Measurements from ENCODE around the gene CD2.

Gene CD2

DNA sequence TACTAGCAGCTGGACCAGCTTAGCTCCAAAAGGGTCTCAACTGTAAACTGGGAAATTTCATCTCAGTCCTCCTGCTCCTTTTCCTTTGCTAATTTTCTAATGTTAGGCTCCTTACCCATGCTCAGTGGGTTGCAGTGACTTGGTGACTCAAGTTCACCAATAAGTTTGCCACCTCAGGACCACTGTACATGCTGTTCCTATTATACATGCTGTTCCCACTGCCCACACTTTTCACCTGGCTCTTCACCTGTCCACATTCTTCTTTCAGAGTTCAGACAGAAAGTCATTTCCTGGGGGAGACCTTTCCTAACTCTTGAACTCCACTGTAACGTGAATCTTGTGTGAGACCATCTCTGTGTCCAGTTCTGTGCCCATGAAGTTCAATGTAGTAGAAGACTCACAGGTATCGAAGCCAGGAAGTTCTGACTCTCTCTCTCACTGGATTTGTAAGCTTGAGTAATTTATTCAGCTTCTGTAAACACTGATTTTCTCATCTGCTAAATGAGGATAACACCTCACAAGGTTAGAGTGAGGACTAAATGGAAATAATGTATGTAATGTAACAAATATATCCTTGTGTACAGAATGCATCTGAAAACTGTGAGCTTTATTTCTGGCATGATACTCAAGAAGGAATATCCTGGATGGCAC, 17.9 kb downstream of the CD2 start:
- DNase-seq (ENCODE audit: low read depth in 2 of 2, low spot score in 1 of 2) = no peak

DNA sequence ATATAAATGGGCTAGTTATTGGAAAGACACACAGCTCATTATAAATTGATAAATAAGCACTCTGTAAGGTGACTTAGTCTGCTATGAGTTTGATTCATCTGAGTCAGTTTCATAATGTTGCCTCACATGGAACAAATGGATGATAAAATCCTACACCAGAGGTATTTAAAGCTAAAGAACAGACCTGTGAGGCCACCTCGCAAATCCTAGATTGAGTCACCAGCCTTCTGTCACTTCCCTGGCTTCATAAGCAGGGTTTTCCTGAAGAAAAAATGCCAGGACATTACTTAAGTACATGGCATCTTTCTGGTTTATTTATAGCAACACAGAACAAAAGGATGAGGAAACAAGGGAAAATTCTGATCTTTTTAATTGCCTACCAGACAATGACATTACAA, 18.4 kb downstream of the CD2 start:
- no peak for DNase-seq (ENCODE audit: low read depth in 2 of 2, low spot score in 1 of 2)

DNA sequence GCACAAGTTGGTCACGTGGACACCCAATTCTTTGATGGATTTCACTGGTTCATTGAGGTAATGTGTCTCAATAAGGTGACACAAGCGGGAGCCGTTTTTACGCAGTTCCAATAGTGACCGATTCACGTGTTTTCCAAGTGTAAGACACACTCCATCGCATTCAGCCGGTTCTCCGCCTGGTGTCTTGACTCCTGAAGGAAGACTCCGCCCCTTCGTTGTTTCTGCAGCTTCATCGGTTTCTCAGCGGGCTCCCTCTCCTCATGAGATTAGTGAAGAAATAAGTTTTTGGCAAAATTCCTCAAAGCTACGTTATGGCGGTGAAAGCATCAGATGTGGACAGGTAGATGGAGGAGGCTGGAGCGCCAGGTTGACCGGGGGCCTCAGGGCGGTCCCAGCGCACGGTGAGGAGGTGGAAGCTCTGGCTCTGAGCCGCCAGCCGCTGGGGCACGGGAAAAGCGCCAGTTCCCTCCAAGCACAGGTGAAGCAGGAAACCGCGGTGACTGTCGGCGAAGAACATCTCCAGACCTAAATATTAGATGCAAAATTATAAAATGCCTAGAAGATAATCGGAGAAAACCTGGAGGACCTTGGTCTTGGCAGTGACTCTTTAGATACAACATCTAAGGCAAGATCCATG, 21.0 kb downstream of the CD2 start:
- no peak for DNase-seq (ENCODE audit: low read depth in 2 of 2, low spot score in 1 of 2)

DNA sequence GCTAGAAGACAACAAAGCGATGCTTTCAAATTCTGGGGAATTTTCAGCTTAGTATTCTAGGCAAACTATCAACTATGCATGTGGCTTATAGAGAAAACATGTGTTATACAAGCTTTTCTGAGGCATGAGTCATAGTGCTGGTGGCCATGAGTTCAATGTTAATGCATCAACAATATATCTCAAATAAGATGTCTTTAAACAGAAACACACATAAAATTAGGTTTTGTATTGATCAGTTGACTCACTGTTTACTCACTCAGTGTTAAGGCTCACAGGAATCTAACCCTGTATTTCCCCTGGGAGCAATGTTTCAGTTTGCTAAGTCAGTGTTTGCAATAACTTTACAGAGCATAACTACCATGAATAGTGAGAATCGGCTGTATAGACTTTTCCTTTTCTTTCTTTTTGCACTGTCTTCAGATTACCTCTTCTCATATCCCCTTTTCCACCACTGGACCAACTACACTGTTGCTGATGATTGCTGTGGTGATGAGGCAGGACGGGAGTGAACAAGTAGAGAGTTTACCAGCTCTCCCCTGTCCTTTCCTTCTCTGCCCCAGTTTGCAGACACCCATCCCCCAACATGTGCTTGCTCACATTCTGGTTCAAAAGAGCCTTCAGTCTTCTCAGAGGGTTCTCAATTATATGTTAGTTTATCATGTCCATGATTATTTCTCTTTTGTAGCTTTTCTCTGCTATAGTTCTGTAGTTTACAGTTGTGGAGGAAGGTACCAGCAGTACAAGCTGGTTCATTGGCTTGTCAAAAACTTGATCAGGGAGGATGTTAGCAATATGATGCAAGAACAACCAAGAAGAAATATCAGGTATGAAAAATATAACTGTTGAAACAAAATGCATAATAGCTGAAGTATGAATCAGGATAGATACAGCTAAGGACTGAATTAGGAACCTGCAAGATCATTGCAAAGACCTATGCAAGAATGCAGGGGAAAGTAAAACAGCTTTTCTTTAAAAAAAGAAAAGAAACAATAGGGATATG, 23.9 kb downstream of the CD2 start:
- DNase-seq (ENCODE audit: low read depth in 2 of 2, low spot score in 1 of 2) = no peak

DNA sequence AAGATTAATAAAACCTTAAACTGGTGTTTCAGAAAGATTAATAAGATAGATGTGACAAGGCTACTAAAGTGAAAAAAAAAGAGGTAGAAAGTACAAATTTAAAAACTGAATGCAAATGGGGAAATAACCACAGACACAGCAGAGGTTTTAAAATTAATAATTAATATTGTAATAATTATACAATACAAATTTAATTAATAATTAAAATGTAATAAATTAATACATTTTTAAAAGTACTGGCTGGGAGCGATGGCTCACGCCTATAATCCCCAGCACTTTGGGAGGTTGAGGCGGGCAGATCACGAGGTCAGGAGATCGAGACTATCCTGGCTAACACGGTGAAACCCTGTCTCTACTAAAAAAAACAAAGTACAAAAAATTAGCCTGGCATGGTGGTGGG, 26.8 kb downstream of the CD2 start:
- DNase-seq (ENCODE audit: low read depth in 2 of 2, low spot score in 1 of 2) = no peak

DNA sequence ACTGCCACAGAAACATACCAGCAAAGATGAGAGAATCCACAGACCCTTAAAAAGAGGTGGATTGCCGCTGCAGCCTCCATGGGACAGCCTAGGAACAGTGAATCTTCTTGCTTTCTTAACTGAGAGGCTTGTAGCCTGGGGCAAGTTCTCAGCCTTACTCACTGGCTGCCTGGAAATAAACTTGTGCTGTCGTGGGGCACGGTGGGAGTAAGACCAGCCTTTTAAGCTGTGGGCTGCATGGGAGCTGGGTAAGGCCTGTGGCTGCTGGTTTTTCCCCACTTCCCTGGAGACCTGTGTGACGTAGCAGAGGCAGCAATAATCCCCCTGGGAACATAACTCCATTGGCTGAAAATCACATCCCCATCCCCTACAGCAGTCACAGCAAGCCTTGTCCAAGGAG, 30.8 kb downstream of the CD2 start:
- no peak for DNase-seq (ENCODE audit: low read depth in 2 of 2, low spot score in 1 of 2)

DNA sequence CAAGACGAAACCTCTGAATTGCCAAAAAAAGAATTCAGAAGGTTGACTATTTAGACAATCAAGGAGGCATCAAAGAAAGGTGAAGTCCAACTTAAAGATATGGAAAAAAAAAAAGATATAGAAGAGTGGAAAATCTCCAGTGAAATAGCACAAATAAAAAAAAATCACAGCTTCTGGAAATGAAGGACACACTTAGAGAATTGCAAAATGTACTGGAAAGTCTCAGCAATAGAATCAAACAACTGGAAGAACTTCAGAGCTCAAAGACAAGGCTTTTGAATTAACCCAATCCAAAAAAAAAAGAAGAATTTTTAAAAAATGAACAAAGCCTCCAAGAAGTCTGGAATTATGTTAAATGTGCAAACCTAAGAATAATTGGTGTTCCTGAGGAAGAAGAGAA, 31.8 kb downstream of the CD2 start:
- DNase-seq (ENCODE audit: low read depth in 2 of 2, low spot score in 1 of 2) = no peak

DNA sequence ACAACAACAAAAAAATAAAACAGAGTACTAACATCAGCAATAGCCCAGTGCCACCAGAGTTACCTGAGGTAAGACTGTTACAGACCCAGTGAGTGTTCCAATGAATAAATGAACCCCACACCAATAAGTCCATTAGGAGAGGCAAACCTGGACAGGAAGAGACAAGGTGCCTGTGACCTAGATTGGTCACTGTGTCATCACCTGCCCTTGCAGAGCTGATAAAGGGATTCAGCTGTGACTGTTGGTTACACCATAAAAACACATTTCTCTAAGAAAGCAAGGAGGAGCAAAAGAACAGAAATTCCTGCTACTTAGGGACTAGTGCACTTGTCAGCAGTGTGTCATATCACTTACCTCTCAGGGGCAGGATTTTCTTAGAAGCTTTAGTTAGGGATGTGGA, 37.5 kb downstream of the CD2 start:
- no peak for DNase-seq (ENCODE audit: low read depth in 2 of 2, low spot score in 1 of 2)

DNA sequence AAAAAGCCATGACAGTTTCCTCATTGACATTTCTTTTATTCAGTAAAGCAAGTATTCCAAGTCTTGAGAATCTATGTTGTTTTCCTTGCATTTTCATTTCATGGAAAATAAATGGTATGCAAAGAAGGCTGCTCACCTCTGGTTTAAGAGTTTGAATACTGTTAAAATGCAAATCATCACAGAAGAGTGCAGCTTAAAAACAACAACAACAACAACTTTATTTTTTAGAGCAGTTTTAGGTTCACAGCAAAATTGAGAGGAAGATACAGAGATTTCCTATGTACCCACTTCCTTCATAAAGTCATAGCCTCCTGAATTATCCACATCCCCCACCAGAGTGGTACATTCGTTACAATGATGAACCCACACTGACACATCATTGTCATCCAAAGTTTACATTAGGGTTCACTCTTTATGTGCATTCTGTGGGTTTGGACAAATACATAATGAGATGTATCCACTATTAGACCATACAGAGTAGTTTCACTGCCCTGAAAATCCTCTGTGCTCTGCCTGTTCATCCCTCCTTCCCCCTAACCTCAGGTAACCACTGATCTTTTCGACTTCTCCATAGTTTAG, 39.2 kb downstream of the CD2 start:
- no peak for DNase-seq (ENCODE audit: low read depth in 2 of 2, low spot score in 1 of 2)

DNA sequence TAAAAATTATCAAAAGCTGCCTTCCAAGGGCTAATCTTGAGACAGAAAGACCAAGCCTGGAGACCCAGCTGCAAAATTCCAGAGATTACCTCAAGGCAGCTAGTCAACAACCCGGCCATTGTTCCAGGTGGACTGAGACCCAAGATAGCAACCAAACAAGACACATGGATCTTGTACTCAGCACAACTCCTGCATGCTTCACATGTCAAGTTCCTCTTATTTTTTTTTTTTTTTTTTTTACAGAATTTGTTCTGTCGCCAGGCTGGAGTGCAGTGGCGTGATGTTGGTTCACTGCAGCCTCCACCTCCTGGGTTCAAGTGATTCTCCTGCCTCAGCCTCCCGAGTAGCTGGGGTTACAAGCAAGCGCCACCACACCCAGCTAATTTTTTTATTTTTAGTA, 40.1 kb downstream of the CD2 start:
- no peak for DNase-seq (ENCODE audit: low read depth in 2 of 2, low spot score in 1 of 2)

DNA sequence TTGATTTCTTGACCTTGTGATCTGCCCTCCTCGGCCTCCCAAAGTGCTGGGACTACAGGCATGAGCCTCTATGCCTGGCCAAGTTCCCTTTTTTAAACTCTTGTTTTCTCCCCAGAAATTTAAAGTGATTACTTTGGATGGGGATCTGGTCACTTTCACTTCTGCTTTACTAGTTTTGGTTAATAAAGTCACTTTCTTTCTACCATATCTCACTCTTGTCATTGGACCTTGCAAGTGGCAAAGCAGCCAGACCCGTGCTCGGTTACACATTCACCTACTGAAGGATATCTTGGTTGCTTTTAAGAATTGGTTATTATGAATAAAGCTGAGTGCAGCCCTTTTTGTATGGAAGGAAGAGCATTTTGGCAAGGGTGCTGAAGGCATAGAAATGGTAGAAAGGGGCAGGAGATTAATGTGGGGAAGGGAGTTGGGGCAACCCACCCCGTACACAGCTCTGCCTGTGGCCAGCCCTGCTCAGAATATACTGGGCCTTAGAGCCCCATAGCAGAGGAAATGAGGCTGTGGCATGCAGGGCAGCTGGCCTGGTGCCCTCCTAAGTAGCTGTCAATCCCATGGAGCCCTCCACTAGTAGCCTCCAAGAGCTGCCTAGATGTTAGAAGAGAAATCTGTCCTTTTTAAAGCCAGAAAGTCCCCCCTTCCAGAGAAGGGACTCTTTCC, 40.7 kb downstream of the CD2 start:
- DNase-seq (ENCODE audit: low read depth in 2 of 2, low spot score in 1 of 2) = no peak

DNA sequence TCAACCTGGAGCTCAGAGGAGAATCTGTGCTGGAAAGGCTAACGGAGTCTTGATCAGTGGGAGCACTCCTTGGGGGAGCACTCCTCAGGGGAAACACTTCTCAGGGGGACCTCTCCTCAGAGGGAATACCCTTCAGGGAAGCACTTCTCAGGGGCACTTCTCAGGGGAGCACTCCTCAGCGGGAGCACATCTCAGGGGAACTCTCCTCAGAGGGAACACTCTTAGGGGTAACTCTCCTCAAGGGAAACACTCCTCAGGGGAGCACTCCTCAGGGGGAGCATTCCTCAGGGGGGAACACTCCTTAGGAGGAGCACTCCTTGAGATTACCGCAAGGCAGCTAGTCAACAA, 41.2 kb downstream of the CD2 start:
- DNase-seq (ENCODE audit: low read depth in 2 of 2, low spot score in 1 of 2) = no peak

DNA sequence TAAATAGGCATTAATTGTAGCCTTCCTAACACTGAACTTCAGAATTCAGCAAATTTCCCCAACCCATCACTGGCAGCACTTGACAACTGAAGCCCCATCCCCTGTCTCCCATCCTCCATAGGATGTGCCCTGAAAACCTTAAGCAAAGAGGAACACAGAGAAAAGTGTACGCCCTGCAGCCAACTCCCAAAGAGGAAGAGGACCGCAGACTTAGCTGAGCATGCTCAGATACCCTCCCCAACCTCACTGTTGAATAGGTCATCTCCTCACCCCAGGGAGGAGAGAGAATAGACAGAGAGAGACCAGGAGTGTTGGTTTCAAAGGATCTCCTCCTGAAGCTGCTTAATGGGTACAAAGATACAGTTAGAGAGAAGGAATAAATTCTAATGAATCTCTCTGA, 50.5 kb downstream of the CD2 start:
- no peak for DNase-seq (ENCODE audit: low read depth in 2 of 2, low spot score in 1 of 2)

DNA sequence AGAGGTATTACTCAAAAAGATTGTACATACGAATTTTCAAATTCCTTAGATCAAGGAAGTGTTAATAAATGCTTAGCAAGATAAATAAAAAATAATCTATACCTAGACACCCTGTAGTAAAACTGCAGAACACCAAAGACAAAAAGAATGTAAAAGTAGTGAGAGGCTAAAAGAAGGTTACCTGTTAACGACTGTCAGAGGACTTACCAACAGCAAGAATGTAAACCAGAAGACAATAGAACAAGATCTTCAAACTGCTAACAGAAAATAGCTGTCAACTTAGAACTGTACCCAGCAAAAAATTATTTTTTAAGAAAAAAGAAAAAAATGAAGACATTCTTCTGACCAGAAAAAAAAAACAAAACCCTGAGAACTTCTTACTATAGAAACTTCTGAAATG, 51.2 kb downstream of the CD2 start:
- no peak for DNase-seq (ENCODE audit: low read depth in 2 of 2, low spot score in 1 of 2)

DNA sequence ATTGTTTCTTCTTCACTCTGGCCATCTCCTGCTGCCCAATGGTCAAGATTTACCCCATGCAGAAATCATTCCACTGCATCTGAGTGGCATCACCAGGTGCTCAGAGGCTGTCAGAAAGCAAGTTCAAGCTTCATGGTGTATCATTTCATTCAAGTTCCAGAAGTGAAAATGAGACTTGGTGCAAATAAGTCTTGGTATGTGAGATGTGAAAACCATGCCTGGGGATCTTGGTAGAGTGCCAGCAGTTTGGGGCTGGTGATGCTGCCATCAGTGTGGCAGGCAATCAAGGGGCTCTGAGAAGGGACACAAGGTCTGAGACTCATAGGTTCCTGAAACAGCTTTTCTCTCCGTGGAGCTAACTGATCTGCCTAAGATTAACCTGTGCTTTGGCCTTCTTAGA, 52.0 kb downstream of the CD2 start:
- no peak for DNase-seq (ENCODE audit: low read depth in 2 of 2, low spot score in 1 of 2)

DNA sequence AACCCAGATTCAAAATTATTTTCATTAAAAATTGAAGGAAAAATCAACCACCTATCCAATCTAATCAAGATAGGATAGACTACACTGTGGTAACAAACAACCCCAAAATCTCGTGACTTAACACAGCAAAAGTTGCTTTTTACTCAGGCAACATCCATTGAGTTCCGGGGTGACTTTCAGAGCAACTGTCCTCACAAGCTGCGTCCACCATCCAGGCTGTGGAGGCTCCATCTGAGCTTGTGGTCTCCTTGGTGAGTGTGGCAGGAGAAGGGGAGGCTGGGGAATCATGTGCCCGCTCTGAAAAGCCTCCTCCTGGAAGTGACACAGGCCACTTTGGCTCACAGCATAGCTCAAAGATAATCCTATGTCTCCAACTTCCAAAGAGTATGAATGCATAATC, 52.4 kb downstream of the CD2 start:
- DNase-seq (ENCODE audit: low read depth in 2 of 2, low spot score in 1 of 2) = no peak

DNA sequence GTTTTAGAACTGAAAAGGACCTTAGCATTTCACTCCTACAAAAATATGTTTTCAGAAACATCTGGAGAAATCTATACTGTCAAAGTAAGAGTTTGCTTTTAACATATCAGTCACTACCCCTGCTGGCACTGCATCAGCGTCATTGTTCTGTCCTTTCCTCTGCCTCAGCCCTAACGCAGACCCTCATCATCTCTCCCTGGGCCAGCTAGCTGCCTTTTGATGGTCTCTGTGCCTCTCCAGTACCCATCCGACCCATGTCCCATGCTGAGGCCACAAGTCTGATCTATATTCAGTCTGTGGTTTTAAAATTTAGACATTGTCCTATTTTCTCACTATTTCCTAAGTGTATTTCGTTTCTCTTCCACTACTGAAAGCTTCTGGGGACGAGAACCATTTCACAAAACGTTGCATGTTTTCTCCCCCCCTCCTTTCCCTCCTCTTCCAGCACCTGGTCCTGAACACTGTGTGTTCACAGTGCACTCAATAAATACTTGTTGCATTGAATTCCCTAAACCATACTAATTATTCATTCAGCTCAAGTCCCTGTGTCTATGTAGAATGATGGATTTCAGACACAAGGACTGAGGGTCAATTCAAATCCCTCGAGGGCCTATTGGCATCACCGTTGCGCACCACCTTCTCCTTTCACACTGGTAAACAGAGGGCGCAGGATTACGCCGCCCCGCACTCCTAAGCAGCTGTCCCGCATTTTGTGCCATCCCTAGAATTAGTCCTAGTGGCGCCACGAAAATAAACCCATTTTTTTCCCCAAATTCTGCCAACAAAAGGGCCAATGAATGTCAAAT, 53.4 kb downstream of the CD2 start:
- no peak for DNase-seq (ENCODE audit: low read depth in 2 of 2, low spot score in 1 of 2)

DNA sequence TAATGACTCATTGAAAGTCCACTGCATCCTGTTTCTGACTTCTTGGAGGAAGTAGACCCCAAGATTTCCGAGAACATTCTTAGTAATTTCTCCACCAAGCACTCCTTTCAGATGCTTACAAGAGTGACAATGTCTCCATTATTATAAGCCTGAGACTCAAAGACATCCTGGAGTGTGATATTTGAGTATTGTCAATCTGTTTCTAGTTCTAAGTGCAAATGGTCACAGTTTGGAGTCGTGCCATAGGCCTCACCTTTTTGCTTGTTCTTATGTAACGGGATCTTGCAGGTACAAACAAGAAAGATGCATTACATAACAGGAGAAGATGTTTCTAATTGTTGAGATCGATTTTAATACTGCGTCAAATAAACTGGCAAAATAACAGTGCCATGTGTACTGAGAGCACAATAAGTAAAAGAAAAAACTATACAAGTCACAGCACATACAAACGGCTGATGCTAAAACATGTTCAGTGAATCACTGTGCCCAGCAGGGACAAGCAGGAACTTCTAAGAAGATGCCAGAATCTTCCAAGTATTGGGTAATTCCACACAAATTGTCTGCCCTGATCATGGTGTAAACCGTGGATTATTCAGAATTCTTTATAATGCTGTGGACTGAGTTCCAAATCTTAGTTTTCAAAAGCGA, 54.1 kb downstream of the CD2 start:
- no peak for DNase-seq (ENCODE audit: low read depth in 2 of 2, low spot score in 1 of 2)

DNA sequence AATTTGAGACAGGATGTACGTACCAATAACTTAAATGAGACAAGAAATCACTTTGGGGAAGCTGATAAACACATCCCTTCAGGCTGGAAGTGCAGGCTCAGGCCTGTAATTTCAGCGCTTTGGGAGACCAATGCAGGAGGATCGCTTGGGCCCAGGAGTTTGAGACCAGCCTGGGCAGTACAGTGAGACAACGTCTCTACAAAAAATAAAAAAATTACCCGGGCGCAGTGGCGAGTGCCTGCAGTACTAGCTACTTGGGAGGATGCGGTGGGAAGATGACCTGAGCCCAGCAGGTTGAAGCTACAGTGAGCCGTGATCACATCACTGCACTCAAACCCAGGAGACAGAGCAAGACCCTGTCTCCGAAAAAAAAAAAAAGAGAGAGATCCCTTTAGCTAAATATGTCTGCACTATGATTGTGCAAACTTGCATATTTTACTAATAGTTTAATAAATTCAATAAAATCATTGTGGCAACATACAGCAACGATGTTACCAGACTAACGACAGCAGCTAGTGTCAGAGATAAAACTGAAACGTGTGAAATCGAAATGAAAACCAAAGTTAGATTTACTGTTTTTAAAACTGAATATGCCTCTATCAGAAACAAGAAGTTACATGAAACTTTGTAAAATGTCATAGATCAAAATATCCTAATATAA, 54.7 kb downstream of the CD2 start:
- no peak for DNase-seq (ENCODE audit: low read depth in 2 of 2, low spot score in 1 of 2)

DNA sequence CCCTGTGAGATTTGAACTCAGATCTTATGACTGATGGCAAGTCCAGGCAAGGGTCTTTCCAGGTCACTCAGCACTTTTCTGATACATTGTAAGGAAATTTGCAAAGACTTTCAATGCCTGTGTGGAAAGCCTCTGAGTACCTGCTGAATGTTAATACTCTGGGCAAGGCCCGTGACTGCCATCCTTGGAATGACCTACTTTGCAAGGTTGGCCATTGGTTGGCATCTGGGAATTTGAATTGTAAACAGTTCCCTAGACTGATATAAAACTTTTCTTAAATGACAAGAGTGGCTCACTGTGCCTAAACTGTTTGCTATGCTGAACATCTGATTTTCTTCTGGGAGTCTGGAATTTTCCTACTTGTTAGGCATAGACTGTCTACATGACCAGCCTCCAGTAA, 57.1 kb downstream of the CD2 start:
- no peak for DNase-seq (ENCODE audit: low read depth in 2 of 2, low spot score in 1 of 2)
